Retinal pigment epithelial cell (primary cell): ENCODE data around the gene CDK14.

Source experiments
- DNase-seq: peaks from one replicate; pipeline ENCODE4 v3.0.0-alpha.2; 2010; ENCODE audit warnings: low read depth
- H3K4me3 ChIP-seq: 2 replicates; pipeline ENCODE4 v1.5.1; 2011; ENCODE audit warnings: mild to moderate bottlenecking, low read length, control low read depth, moderate library complexity
- TF ChIP-seq, protein P1 (sequence below): conservative IDR thresholded peaks from 2 replicates; pipeline ENCODE4 v1.5.1; 2011; ENCODE audit warnings: low read depth, low read length, control low read depth, inconsistent platforms

Gene CDK14

GRCh38 chr7:90710466-90710850, 114.3 kb downstream of the CDK14 start:
- H3K4me3 ChIP-seq, result no peak overlapping the region
- DNase-seq, result no peak
- TF ChIP-seq, protein P1, sequence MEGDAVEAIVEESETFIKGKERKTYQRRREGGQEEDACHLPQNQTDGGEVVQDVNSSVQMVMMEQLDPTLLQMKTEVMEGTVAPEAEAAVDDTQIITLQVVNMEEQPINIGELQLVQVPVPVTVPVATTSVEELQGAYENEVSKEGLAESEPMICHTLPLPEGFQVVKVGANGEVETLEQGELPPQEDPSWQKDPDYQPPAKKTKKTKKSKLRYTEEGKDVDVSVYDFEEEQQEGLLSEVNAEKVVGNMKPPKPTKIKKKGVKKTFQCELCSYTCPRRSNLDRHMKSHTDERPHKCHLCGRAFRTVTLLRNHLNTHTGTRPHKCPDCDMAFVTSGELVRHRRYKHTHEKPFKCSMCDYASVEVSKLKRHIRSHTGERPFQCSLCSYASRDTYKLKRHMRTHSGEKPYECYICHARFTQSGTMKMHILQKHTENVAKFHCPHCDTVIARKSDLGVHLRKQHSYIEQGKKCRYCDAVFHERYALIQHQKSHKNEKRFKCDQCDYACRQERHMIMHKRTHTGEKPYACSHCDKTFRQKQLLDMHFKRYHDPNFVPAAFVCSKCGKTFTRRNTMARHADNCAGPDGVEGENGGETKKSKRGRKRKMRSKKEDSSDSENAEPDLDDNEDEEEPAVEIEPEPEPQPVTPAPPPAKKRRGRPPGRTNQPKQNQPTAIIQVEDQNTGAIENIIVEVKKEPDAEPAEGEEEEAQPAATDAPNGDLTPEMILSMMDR, result no peak

GRCh38 chr7:90713628-90714027, 117.5 kb downstream of the CDK14 start:
- TF ChIP-seq, protein P1, result no peak
- no peak overlapping the region for H3K4me3 ChIP-seq
- DNase-seq, result no peak

DNA sequence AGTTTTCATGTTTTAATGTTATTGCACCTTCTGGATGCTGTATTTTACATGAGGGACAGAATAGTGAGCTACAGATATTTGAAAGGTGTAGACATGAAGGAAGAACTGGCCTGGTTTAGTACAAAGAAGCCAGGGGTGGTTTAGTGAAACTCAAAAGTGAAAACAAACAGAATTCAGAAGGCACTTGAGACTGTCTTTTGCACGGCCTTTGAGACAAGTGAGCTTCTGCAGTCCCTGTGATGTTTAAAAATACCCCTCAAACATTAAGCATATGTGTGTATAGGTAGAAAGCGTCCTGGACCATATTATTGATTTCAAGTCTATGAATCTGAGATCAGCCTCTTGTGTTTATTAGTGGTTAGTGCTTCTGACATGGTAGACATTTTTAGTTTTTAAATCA, 118.9 kb downstream of the CDK14 start:
- no peak for DNase-seq
- H3K4me3 ChIP-seq, result no peak overlapping the region
- TF ChIP-seq, protein P1, result no peak

- no peak overlapping the region for H3K4me3 ChIP-seq
- DNase-seq, result no peak
- TF ChIP-seq, protein P1, result no peak
Observed at GRCh38 chr7:90717296-90718060, 121.4 kb downstream of the CDK14 start.

- TF ChIP-seq, protein P1, result no peak
- DNase-seq, result no peak
Observed at GRCh38 chr7:90719155-90719554, 123.0 kb downstream of the CDK14 start.

DNA sequence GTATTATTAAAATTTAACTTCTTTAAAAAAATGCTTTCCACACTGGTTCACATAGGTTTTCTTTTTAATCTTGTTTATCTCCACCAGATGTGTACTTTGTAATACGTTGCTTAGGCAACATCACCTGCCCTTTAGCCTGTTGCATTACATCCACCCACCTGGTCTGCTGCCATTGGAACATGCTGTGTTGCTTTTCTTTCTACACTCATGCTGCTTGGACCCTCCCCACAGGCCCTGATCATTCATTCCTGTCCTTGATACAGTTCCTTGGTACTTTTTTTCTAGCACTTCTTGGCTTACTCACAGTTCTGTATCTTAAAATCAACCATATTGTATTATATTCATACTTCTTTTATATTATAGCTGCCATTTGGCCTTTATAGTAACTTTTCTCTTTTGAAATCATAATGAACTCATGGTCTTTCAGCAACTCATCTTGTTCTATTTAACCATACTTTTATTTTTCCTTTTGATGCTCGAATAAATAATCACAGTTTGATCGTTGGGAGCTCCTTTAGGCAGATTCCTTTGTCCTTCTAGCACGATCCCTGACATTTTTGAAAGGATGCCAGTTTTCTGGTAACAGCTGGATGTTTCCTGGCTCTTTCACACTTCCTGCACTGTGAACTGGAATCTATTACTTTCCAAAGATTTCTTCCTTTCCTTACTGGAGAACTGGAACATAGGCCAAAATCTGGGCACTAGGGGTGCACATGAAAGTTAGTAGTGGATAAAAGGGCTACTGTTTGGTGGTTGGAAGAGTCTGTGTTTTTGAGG, 125.1 kb downstream of the CDK14 start:
- DNase-seq, result no peak
- H3K4me3 ChIP-seq, result no peak overlapping the region
- TF ChIP-seq, protein P1, result no peak

More at GRCh38 chr7:90719155-90719554, 123.0 kb downstream of the CDK14 start:
- H3K4me3 ChIP-seq, result no peak overlapping the region
